Right hindlimb (tissue), 1 donor: ENCODE measurements around the gene JUND.
A peak's percentile ranks its signal among the peaks of the same experiment; 100 is the strongest.

ENCODE experiments used
- DNase-seq: peaks from one replicate; pipeline ENCODE4 v3.0.0-alpha.2; 2018

The JUND gene

GRCh38 chr19:18233224-18233825 lies 48.1 kb downstream of the JUND start:
- peak; percentile 64 for DNase-seq

GRCh38 chr19:18232540-18233223 lies 48.7 kb downstream of the JUND start:
- DNase-seq = no peak

- no peak for DNase-seq
Observed at GRCh38 chr19:18231775-18232174, 49.6 kb downstream of the JUND start.

- DNase-seq = no peak
Observed at GRCh38 chr19:18230941-18231734, 50.3 kb downstream of the JUND start.

- no peak for DNase-seq
Observed at GRCh38 chr19:18229915-18230314, 51.5 kb downstream of the JUND start.
